Retinal pigment epithelial cell (primary cell): ENCODE data around the gene HS3ST3B1.

Source experiments
- DNase-seq: peaks from one replicate; pipeline ENCODE4 v3.0.0-alpha.2; 2010; ENCODE audit warnings: low read depth
- H3K4me3 ChIP-seq: 2 replicates; pipeline ENCODE4 v1.5.1; 2011; ENCODE audit warnings: mild to moderate bottlenecking, low read length, control low read depth, moderate library complexity
- CTCF ChIP-seq: conservative IDR thresholded peaks from 2 replicates; pipeline ENCODE4 v1.5.1; 2011; ENCODE audit warnings: low read depth, low read length, control low read depth, inconsistent platforms

Gene HS3ST3B1

DNA sequence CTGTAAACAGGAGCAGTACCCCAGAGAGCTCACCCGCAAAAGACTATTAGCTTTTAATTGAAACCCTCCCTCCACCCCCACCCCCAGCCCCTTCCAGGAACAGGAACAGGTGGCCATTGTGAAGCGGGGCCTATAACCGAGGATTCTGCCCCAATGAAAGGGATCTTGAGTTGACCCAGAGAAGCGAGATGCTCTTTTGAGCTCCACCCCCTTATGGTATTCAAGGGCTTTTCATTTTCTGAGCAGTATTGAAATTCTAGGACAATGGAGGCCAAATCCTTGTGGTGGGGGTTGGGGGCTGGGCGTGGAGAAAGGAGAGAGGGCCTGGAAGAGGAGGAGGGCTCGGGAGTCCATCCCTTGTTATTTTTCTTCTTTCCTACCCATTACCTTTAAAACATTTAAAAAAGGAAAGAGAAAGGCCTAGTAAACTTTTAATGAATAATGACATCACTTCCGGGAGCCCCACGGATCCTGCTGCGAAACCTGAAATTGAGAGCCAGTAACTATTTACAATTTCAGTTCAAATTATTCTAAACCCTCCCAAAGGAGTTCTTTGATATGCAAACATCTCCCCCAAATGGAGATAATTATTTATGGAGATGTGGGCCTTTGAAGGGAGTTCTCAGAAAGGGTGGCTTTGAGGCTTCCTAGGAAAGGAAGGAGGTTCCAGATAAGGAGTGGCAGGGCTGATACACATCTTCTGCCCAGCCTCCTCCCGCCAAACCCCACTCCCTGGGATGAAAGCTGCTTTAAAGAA lies 30.5 kb downstream of the HS3ST3B1 start:
- no peak for DNase-seq
- H3K4me3 ChIP-seq, result no peak overlapping the region
- TF ChIP-seq CTCF, result no peak

DNA sequence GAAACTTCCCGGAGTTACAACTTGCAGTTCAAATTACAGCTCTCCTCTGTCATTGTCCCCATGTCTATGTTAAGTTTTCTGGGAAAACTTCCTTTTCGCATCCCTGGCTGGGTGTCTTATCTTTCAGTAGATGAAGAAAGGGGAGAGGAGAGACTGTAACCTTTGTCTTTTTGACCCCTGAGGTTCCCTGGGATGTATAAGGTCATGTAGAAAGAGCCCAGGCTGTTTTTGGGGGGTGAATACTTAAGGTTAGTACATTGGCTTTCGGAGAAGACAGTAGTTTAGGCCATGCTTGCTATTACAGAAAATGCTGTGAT lies 31.1 kb downstream of the HS3ST3B1 start:
- no peak overlapping the region for H3K4me3 ChIP-seq
- no peak for TF ChIP-seq CTCF
- no peak for DNase-seq

GRCh38 chr17:14332331-14332730 lies 31.4 kb downstream of the HS3ST3B1 start:
- no peak overlapping the region for H3K4me3 ChIP-seq
- no peak for TF ChIP-seq CTCF
- DNase-seq, result no peak

- no peak for TF ChIP-seq CTCF
- H3K4me3 ChIP-seq, result no peak overlapping the region
- DNase-seq, result no peak
Measured at GRCh38 chr17:14333506-14333905, 32.6 kb downstream of the HS3ST3B1 start.

- no peak for TF ChIP-seq CTCF
- no peak for DNase-seq
- no peak overlapping the region for H3K4me3 ChIP-seq
Measured at GRCh38 chr17:14334276-14334840, 33.5 kb downstream of the HS3ST3B1 start.

GRCh38 chr17:14334919-14335318 lies 34.0 kb downstream of the HS3ST3B1 start:
- no peak for TF ChIP-seq CTCF
- no peak overlapping the region for H3K4me3 ChIP-seq
- no peak for DNase-seq

GRCh38 chr17:14336418-14336817 lies 35.5 kb downstream of the HS3ST3B1 start:
- no peak overlapping the region for H3K4me3 ChIP-seq
- no peak for TF ChIP-seq CTCF
- no peak for DNase-seq
